GM21786 (cell line): ENCODE results near the gene UNC45A.

ENCODE experiments used
- ATAC-seq: cut with Tn5 transposase; IDR thresholded peaks from one replicate; pipeline ENCODE4 v1.9.1; 2021; ENCODE audit not compliant: unreplicated experiment

The UNC45A gene

GRCh38 chr15:90941038-90941437 lies 6.0 kb downstream of the UNC45A start:
- no peak for ATAC-seq

- no peak for ATAC-seq
Observed at GRCh38 chr15:90942354-90943120, 7.5 kb downstream of the UNC45A start.

- ATAC-seq = no peak
Observed at GRCh38 chr15:90945091-90945490, 10.0 kb downstream of the UNC45A start.

GRCh38 chr15:90946538-90946937 lies 11.5 kb downstream of the UNC45A start:
- ATAC-seq = no peak

DNA sequence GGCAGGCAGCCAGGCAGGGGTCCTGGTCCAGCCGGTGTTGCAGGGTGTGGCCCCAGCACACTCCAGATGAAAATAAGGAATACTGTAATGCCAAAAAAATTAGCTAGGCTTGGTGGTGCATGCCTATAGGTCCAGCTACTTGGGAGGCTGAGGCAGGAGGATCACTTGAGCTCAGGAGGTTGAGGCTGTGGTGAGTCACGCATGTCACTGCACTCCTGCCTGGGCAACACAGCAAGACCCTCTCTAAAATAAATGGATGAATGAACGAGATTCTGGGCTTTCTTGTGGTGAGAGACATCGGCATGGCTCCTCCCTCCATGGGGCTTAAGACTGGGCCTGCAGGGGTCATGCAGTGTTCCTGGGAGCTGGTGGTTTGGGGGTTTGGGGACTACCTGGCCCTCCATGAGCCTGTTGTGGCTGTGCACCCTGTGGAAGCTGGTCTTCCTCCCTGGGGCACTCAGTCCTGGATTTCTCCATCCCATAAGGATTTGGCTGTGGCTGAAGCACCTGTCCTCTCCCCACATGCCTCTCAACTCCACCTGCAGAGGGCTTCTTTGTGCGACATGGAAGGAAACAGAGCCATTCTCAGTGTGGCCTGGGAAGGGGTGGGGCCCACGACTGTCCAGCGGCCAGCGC lies 12.0 kb downstream of the UNC45A start:
- no peak for ATAC-seq

DNA sequence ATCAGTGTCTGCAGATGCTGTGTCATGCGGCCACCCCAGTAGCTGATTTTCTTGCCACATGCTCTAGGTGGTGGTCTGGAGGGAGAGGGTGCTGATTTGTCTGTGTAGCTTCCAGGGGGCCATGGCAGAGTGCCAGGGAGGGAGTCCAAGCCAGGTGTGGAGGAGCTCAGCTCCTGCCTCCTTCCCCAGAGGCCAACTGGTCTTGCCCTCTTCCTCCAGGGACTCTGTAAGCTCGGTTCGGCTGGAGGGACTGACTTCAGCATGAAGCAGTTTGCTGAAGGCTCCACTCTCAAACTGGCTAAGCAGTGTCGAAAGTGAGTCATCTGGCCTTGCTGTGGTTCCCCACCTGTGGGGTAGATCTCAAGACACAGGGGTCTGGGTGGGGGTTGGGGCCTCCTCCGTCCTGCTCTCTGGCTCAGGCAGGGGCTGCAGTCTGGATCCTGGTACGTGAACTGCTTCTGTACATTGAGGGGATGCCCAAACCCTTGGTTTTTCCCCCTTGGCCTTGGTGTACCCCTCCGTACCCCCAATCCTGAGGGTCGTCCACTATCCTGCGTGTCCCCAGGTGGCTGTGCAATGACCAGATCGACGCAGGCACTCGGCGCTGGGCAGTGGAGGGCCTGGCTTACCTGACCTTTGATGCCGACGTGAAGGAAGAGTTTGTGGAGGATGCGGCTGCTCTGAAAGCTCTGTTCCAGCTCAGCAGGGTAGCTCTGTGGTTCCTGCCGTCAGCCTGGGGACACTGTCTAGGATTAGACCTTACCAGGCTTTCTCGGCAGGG lies 12.7 kb downstream of the UNC45A start:
- ATAC-seq = no peak

DNA sequence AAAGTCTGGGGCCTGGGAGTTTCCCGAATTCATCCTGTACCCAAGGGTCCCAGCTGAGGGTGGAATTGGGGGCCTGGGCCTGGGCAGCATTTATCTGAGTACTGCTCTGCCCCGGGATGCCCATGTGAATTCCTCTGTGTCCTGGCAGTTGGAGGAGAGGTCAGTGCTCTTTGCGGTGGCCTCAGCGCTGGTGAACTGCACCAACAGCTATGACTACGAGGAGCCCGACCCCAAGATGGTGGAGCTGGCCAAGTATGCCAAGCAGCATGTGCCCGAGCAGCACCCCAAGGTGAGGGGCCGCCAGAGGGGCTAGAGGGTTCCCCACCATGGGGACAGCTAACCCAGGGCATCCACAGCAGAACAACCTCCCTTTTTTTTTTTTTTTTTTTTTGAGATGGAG lies 13.4 kb downstream of the UNC45A start:
- ATAC-seq = no peak

- no peak for ATAC-seq
Observed at GRCh38 chr15:90949979-90950675, 15.0 kb downstream of the UNC45A start.

- no peak for ATAC-seq
Observed at GRCh38 chr15:90950676-90951075, 15.6 kb downstream of the UNC45A start.

GRCh38 chr15:90952901-90953677 lies 18.0 kb downstream of the UNC45A start:
- no peak for ATAC-seq

GRCh38 chr15:90953947-90954711 lies 19.0 kb downstream of the UNC45A start:
- no peak for ATAC-seq

DNA sequence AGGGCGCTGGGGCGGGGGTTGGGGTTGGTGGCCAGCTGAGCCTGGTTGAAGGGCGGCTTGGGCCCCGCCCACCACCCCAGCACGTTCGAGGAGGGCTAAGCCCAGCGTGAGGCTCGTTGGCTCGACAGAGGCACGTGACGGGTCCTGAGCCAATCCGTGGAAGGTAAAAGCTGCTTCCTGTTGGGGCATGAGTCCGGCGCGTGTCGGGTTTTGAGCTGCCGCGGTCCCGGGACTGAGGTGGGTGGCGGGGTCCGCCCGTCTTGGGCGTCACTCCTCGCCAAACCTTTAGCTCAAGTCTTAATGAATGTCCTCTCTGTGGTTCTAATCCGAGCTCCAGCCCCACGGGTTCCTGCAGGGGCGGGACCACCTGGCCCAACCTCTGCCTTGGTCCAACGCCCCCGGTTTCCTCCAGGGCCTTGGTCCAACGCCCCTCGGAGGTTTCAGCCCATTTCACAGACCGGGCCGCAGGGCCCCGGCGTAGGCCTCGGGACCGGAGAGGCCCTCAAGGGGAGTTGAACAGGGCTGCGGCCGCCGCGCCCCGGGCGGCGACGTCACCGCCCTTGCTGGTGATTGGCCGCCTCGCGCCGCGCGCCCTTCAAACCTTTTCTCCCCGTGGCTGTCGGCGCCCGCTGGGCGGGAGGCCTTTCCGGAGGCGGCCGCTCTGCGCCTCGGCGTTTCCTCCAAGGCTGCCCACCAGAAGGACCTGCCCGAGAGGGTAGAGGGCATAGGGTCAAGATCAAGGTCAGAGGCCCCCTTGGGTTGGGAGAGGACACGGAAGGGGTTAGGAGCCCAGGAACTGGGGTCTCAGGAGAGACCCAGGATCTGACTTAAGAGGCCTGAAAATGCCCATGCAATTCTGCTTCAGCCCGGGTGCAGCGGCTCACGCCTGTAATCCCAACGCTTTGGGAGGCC lies 19.9 kb downstream of the UNC45A start, which contains the start of gene RCCD1:
RCCD1 (plus strand) TSS at position 173 of the 912 bp plus-strand sequence. CDS start 1,851 bp downstream, outside the sequence.
- peak; percentile 96 for ATAC-seq

GRCh38 chr15:90955624-90956273 lies 20.7 kb downstream of the UNC45A start:
- ATAC-seq = no peak

DNA sequence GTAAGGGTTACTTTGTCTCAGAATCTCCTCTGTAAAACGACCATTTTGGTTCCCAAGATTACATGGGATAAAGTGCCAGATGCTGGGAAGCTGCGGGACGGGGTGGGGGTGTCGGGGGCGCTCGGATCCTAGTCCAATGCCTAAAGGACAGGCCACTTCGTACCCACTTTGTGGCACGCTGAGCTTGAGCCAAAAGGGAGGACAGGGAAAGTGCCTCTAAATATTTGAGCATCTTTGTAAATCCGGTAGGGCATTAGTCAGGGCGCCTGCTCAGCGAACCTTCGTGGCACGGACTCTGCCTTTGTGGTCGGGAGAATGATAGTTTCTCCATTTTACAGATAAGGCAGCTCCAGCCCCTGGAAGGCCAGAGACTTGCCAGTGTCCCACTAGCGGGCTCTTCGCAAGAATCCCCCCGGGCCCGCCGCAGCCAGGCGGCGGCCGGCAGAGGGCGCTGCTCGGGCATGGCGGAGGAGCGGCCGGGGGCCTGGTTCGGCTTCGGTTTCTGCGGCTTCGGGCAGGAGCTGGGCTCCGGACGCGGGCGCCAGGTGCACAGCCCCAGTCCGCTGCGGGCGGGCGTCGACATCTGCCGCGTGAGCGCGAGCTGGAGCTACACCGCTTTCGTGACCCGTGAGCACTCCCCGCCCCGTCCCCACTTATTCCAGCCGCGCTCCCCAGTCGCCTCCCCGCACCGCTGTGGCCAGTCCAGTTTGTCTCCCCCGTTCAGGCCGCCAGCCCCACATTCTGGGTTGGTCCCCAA lies 21.4 kb downstream of the UNC45A start:
- no peak for ATAC-seq

GRCh38 chr15:90957031-90957790 lies 22.1 kb downstream of the UNC45A start:
- no peak for ATAC-seq

DNA sequence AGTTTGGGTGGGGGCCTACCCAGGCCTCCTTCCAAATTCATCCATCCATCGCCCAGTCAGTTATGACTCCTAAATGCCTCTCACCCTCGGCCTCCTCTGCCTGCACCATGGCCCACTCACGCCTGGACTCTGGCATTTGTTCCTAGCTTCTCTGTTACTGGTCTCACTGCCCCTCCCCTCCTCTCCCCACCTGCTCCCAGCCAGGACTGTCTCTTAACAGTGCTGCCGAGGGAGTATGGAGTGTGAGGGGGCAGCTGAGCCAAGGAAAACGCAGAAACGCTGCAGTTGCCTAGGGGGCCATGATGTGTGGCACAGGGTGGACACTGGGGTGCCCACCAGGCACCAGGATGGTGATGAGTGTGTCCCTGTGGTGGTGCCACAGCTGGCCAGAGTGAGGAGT lies 22.7 kb downstream of the UNC45A start:
- ATAC-seq = no peak
